Urinary bladder (tissue), 4 donors: Measurements from ENCODE around the gene CDK16. TPM values are rescaled to one million over a fixed set of nuclear protein-coding genes. Genes with fewer than 3 reads are reported as not detected.

Experiments
- DNase-seq: peaks from one replicate; pipeline ENCODE4 v3.0.0-alpha.2; 2015; ENCODE audit errors: extremely low spot score
- H3K27ac ChIP-seq: one replicate; pipeline ENCODE4 v1.5.1; 2013; ENCODE audit warnings: low read depth, mild to moderate bottlenecking, moderate library complexity
- H3K36me3 ChIP-seq: one replicate; pipeline ENCODE4 v1.6.1; 2013; ENCODE audit warnings: mild to moderate bottlenecking, moderate library complexity; ENCODE audit not compliant: insufficient read depth
- H3K4me1 ChIP-seq: one replicate; pipeline ENCODE4 v1.6.1; 2013; ENCODE audit warnings: mild to moderate bottlenecking, moderate library complexity; ENCODE audit not compliant: insufficient read depth
- H3K4me3 ChIP-seq: one replicate; pipeline ENCODE4 v1.5.1; 2013; ENCODE audit warnings: low read depth, low read length
- WGBS: extraction: QIAGEN DNeasy Blood & Tissue Kit; methylation state at CpG from one replicate; pipeline ENCODE4 v1.1.7; 2013; 5-methylcytosine and 5-hydroxymethylcytosine counted together
- polyA plus RNA-seq: library from polyadenylated mRNA; stranded (reverse); fragments of 200-250 nt; gene quantifications from one replicate; pipeline ENCODE4 v1.2.3, GENCODE V29; 2013
- total RNA-seq: library from RNA; depleted of rRNA; stranded (reverse); fragments of >200 nt; gene quantifications from one replicate; pipeline ENCODE4 v1.2.3, GENCODE V29; 2014
- donor health status: healthy with polysubstance abuse.
- donor health status: healthy.

Gene CDK16
- total and polyA plus RNA-seq, 2 donors, result 49.1 to 56.8 TPM

DNA sequence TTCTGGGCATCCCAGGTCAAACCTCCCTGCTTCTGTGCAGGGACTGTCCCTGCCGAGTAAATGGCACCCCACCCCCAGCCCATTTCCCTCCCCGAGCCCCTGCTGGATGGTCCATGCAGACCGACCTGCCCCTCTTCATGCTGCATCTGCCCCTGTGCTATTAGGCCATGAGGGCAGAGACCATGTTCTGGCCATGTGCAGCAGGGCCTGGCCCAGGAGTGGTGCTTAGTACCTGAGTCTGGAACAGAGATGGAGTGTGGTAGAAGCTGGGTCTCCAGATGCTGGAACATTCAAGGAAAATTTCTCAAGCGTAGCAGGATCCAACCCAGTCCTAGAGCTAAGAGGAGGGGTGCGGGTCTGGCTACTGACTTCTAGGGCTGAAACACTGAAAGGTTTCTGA lies 40.1 kb upstream of the CDK16 start:
- H3K27ac ChIP-seq, result no peak overlapping the region
- WGBS, result 89% methylated on average over 5 of the region's 5 CpGs

DNA sequence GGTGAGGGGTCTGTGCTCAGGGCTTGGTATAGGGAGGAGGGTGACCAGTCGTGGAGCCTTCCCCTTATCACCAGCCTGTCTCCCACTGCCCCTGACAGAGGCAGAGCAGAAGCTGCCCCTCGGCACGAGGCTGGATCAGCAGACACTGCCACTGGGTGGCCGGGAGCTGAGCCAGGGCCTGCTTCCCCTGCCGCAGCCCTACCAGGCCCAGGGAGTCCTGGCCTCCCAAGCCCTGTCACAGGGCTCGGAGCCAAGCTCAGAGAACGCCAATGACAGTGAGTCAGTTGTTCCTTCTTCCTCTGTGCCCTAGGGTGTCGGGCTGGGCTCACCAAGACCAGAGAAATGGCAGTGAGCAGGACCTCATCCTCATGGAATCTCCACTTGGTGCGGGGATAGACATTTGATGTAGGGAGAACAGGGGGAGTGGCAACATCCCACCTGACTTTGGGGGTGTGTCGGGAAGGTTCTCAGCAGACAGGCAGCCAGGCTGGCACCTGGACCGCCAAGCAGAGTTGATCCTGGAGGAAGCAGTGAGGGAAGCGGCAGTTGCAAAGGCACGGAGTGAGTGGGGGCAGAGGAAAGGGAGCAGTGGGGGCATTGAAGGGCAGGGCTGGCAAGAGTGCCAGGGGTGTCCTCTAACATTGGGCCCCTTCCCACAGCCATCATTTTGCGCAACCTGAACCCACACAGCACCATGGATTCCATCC lies 39.1 kb upstream of the CDK16 start:
- H3K36me3 ChIP-seq, result peaks cover 7% of the 10 kb centered on the region
- WGBS, result 63% methylated on average over 14 of the region's 14 CpGs

More for the DNA sequence above, 40.1 kb upstream of the CDK16 start:
- peaks cover 7% of the 10 kb centered on the region for H3K36me3 ChIP-seq
- no peak for DNase-seq
- no peak overlapping the region for H3K4me3 ChIP-seq
- H3K4me1 ChIP-seq, result no peaks in the 10 kb centered on the region

DNA sequence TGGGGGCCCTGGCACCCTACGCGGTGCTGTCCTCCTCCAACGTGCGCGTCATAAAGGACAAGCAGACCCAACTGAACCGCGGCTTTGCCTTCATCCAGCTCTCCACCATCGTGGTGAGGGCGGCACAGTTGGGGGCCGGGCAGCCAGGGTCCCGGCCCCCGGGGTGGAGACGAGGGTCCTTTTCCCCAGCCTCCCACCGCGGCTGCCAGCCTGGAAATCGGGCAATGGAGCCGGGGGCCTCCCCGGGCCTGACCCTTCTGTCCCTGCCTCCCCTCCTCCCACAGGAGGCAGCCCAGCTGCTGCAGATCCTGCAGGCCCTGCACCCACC lies 38.6 kb upstream of the CDK16 start:
- Histone ChIP-seq H3K36me3 (peaks cover 7% of the 10 kb centered on the region), H3K4me3 (no peak overlapping the region), H3K4me1 (no peaks in the 10 kb centered on the region), H3K27ac (no peak overlapping the region)
- WGBS, result 96% methylated on average over 18 of the region's 18 CpGs
- no peak for DNase-seq

More for the DNA sequence above, 39.1 kb upstream of the CDK16 start:
- Histone ChIP-seq H3K4me1 (no peaks in the 10 kb centered on the region), H3K27ac (no peak overlapping the region), H3K4me3 (no peak overlapping the region)
- DNase-seq, result no peak

DNA sequence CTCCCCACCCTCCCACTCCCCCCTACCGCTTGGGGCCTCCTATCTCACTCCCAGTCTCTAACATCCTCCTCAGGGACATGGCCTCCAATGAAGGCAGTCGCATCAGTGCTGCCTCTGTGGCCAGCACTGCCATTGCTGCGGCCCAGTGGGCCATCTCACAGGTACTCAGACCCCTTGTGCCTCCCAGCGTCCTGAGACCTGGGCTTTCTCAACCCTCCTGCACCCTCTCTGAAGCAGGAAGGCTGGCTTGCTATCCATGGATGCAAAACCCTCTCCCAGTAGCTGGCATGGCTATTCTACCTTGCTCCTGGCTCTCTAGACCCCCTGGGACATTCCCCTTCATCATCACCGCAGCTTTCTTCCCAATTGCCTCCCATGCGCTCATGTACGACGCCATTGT lies 38.1 kb upstream of the CDK16 start:
- WGBS, result 89% methylated on average over 8 of the region's 8 CpGs

DNA sequence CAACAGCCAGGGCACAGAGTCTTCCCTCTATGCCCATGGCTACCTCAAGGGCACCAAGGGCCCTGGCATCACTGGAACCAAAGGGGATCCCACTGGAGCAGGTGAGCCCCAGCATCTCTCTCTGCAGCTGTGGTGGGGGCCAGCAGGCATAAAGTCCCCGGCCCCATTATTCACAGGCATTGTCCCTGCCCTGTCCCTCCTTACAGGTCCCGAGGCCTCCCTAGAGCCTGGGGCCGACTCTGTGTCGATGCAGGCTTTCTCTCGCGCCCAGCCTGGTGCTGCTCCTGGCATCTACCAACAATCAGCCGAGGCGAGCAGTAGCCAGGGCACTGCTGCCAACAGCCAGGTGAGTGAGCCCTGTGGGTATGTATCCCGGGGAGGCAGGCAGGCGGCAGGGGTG lies 37.2 kb upstream of the CDK16 start:
- no peak for DNase-seq
- Histone ChIP-seq H3K4me1 (no peaks in the 10 kb centered on the region), H3K27ac (no peak overlapping the region), H3K4me3 (no peak overlapping the region), H3K36me3 (peaks cover 7% of the 10 kb centered on the region)
- WGBS, result 93% methylated on average over 10 of the region's 10 CpGs

More for the DNA sequence above, 38.1 kb upstream of the CDK16 start:
- no peak for DNase-seq
- Histone ChIP-seq H3K27ac (no peak overlapping the region), H3K4me1 (no peaks in the 10 kb centered on the region), H3K4me3 (no peak overlapping the region), H3K36me3 (peaks cover 7% of the 10 kb centered on the region)

DNA sequence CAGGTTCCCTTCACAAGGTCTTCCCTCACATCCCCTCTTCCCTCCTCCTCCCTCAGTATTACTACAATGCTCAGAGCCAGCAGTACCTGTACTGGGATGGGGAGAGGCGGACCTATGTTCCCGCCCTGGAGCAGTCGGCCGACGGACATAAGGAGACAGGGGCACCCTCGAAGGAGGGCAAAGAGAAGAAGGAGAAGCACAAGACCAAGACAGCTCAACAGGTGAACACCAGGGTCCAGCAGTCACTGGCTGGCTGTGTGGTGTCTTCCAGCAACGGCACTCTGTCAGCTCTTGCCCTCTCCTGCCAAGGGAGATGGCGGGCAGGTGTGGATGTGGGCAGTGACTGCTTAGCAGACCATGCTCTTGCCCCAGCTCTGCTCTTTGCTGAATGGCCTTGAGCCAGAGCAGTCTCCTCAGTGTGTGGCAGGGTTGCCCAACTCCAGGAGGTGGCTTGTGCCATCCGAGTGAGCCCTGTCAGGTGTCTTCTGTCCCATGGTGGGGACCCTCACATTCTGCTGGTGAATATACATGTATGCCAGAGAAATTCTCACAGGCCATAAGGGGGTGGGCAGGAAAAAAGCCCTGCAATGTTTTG lies 36.3 kb upstream of the CDK16 start:
- Histone ChIP-seq H3K4me3 (no peak overlapping the region), H3K4me1 (no peaks in the 10 kb centered on the region), H3K27ac (no peak overlapping the region), H3K36me3 (peaks cover 11% of the 10 kb centered on the region)
- no peak for DNase-seq
- WGBS, result 89% methylated on average over 9 of the region's 9 CpGs

DNA sequence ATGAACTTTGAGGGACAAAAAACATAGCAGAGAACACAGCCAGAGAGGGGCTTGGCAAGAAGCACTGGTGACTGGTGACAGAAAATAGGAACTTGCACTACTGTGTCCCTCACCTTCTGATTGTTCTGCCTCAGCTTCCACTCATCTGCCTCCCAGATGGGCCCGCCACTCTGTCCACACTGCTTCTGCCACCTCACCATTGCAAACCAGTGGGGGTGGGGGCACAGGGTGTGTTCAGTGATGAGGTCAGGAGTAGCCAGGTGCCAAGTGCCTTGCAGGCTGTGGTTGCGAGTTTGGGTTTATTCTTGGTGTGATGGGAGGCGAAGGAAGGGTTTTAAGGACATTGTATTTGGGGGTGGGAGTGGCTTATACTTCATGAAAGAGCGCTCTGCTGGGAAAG lies 34.0 kb upstream of the CDK16 start:
- no peak for DNase-seq
- no peaks in the 10 kb centered on the region for H3K4me1 ChIP-seq
- H3K36me3 ChIP-seq, result peaks cover 9% of the 10 kb centered on the region
- 94% methylated on average over 4 of the region's 4 CpGs for WGBS
- no peak overlapping the region for H3K27ac ChIP-seq
- H3K4me3 ChIP-seq, result no peak overlapping the region

DNA sequence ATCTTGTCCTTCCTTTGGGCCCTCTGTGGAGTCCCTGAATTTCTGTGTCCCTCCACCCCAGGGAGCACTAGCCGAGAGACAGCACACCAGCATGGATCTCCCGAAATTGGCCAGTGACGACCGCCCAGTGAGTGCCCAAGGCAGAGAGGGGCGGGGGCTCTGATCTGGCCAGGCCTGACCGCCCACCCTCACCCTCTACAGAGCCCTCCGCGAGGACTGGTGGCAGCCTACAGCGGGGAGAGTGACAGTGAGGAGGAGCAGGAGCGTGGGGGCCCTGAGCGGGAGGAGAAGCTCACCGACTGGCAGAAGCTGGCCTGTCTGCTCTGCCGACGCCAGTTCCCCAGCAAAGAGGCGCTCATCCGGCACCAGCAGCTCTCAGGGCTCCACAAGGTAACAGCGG lies 33.2 kb upstream of the CDK16 start:
- H3K36me3 ChIP-seq, result peaks cover 9% of the 10 kb centered on the region
- no peak for DNase-seq
- H3K4me1 ChIP-seq, result no peaks in the 10 kb centered on the region
- 89% methylated on average over 17 of the region's 17 CpGs for WGBS
- H3K27ac ChIP-seq, result no peak overlapping the region
- H3K4me3 ChIP-seq, result no peak overlapping the region

DNA sequence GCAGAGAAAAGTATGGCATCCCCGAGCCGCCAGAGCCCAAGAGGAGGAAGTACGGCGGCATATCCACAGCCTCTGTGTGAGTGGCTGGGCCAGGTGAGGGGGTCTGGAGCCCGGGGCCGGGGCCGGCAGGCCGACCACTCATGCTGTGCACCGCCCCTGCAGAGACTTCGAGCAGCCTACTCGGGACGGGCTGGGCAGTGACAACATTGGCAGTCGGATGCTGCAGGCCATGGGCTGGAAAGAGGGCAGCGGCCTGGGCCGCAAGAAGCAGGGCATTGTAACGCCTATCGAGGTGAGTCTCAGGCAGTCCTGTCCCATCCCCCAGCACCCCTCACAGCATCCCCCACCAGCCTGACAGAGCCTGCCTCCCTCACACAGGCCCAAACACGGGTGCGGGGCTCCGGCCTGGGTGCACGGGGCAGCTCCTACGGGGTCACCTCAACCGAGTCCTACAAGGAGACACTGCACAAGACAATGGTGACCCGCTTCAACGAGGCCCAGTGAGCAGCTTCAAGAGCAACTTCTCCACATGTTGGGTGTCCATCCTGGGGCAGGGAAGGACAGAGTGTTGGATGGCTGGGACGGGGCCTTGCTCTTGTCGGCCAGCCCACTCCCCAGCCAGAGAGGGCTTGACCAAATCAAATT lies 32.3 kb upstream of the CDK16 start:
- Histone ChIP-seq H3K4me1 (no peaks in the 10 kb centered on the region), H3K27ac (no peak overlapping the region), H3K4me3 (no peak overlapping the region), H3K36me3 (peaks cover 6% of the 10 kb centered on the region)
- WGBS, result 89% methylated on average over 27 of the region's 27 CpGs
- no peak for DNase-seq

DNA sequence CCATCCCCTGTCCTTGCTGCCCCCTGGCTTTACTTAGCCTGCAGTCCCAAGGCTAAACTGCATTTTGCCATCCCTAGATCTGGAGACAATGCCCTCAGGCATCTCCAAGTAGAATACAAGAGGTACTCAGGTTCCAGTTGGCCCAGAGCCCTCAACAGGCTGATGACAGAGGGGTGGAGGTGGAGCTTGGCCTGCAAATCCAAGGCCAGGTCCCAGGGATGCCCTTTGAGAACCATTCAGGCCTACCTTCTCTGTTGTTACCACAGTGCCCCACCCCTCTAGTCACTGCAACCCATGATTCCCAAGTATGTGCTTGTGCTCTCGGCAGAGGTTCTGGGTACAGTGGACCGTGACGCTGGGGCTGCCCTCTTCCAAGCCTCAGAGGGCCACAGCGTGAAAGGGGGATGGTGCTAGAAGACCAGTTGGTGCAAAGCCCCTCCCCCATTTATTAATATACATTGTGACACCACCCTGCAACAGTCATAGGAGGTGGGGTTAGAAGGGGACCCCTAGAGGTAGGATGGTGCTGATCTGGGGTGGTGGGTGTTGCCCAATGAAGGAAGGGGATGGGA lies 31.3 kb upstream of the CDK16 start:
- peaks cover 4% of the 10 kb centered on the region for H3K36me3 ChIP-seq
- no peak overlapping the region for H3K4me3 ChIP-seq
- H3K27ac ChIP-seq, result no peak overlapping the region
- no peak for DNase-seq
- WGBS, result 76% methylated on average over 4 of the region's 4 CpGs
- H3K4me1 ChIP-seq, result no peaks in the 10 kb centered on the region

DNA sequence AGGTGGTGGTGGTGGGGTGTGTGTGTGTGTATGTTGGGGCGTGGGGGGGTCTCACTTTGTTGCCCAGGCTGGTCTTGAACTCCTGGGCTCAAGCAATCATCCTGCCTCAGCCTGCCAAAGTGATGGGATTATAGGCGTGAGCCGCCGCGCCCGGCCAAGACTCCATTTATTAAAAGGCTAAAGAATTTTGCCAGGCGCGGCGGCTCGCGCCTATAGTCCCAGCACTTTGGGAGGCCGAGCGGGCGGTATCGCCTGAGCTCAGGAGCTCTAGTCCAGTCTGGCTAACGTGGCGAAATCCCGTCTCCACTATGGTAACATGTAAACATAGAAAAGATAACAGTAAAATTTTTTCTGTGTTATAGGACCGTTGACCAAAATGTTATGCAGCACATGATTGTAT lies 28.6 kb upstream of the CDK16 start:
- Histone ChIP-seq H3K36me3 (peaks cover 4% of the 10 kb centered on the region), H3K4me3 (no peak overlapping the region), H3K27ac (no peak overlapping the region), H3K4me1 (no peaks in the 10 kb centered on the region)
- WGBS, result 56% methylated on average over 19 of the region's 19 CpGs
- DNase-seq, result no peak

DNA sequence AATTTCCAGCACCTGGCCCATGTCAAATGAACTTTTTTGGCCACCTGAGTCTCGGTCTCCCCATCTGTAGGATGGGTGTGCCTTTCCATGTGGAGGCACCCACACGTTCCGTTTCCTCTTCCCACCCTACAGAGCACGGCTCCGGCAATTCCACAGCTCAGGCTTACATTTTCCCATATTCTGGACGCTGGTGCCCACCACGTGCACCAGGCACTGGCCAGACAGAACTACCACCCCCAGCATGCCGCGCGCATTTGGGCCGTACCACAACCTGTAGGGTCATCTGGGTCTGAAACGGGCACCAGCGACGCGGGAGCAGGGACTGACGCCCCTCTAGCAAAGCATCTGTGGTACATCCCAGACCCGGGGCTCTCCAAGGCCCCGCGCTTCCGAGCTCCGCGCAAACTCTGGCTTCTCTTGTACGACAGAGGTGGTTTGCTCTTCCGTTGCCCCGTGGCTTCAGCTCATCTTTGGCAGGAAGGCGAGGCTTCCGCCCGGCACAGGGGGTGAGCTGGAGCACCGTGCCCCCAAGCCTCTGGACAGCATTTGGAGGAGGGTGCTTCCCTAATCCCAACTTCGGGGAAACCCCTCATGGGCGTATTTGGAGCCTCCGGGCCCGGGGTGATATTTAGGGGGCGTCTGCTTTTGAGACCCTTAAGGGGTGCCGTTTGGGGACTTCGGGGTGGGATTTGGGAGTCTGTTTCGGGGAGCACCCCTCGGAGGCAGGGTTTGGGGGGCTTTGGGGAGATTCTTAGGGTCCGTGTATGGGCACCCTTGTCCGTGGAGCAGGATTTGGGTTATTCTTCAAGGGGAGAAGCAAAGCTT lies 27.8 kb upstream of the CDK16 start:
- WGBS, result 2% methylated on average over 40 of the region's 40 CpGs
- H3K27ac ChIP-seq, result no peak overlapping the region

DNA sequence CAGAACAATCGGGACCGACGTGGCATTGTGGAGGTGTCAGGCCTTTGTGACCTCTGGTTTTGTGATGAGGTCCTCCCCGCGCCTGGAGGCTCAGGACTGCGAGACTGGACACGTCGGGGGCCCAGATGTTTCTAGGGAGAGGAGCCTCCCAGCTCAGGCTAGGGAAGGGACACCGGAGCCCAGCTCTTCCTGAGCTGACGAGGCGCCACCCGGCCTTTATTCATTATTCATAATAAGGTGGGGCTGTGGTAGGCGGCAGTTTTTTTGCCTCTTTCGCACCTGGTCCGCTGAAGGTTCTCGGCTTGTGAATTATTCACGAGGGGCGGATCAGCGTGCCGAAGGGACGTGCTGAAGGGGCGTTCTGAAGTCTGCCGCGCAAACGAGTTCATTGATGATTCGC lies 27.1 kb upstream of the CDK16 start:
- DNase-seq, result no peak
- Histone ChIP-seq H3K36me3 (peaks cover 4% of the 10 kb centered on the region), H3K4me3 (peak overlapping the region; percentile 48), H3K27ac (no peak overlapping the region), H3K4me1 (no peaks in the 10 kb centered on the region)
- 10% methylated on average over 26 of the region's 26 CpGs for WGBS

More for the DNA sequence above, 27.8 kb upstream of the CDK16 start:
- peak; percentile 73 for DNase-seq
- Histone ChIP-seq H3K4me3 (peak overlapping the region; percentile 48), H3K4me1 (no peaks in the 10 kb centered on the region), H3K36me3 (peaks cover 4% of the 10 kb centered on the region)
